Body of pancreas (tissue), 4 donors: Measurements from ENCODE around the gene UBAC1. TPM values are rescaled to one million over a fixed set of nuclear protein-coding genes. Genes with fewer than 3 reads are reported as not detected.
"Not testable (repeated sequence)": the region's sequence is repeated elsewhere in the genome, so short reads cannot be mapped to it uniquely, and the experiment has no call there.

Experiments used
- ATAC-seq: fragments of 150-250 bp; one replicate; pipeline ENCODE4 v1.9.1; 2016
- DNase-seq, 4 donors: peaks; one replicate each; pipeline ENCODE4 v3.0.0-alpha.2; 2019
- H3K27ac ChIP-seq, 4 donors: fragments of 200-600 bp; sonication (generic); 1 replicate in 3 of 4; 2 replicates in 1 of 4; pipeline versions ENCODE4 v1.5.1 to v1.6.1; 2016 to 2019; ENCODE audit warnings: mild to moderate bottlenecking in 1 of 4, mixed read lengths in 1 of 4, moderate library complexity in 1 of 4
- H3K27me3 ChIP-seq, 2 donors: fragments of 200-600 bp; sonication (generic); one replicate each; pipeline ENCODE4 v1.6.0; 2016; ENCODE audit warnings: mild to moderate bottlenecking in 1 of 2
- H3K36me3 ChIP-seq, 2 donors: fragments of 200-600 bp; sonication (generic); replicated peaks in 1 of 2; 2 replicates each; pipeline ENCODE4 v1.5.1; 2016; ENCODE audit warnings: low read depth in 2 of 2; ENCODE audit not compliant: insufficient read depth in 1 of 2
- H3K4me1 ChIP-seq: fragments of 200-600 bp; sonication (generic); one replicate; pipeline ENCODE4 v1.6.0; 2016
- H3K4me3 ChIP-seq, 2 donors: fragments of 200-600 bp; sonication (generic); 1 replicate in 1 of 2; 2 replicates in 1 of 2; pipeline ENCODE4 v1.5.1; 2016 to 2019
- H3K9me3 ChIP-seq, 3 donors: fragments of 200-600 bp; sonication (generic); 1 replicate in 2 of 3; 2 replicates in 1 of 3; pipeline ENCODE4 v1.5.1; 2016
- POLR2A ChIP-seq, 3 donors: fragments of 450-650 bp; IDR thresholded peaks; one replicate each; pipeline ENCODE4 v1.6.1; 2016; ENCODE audit warnings: antibody characterized with exemption in 3 of 3, mild to moderate bottlenecking in 2 of 3
- WGBS, 2 donors: methylation state at CpG; one replicate each; pipeline ENCODE4 v1.1.5; 2017; 5-methylcytosine and 5-hydroxymethylcytosine counted together
- intact Hi-C: fragments of 100-400 bp; cut with DNase I; formaldehyde crosslinking; loops from one replicate; pipeline ENCODE4 v1.15.1; 2023
- total RNA-seq, 2 donors: library from RNA; depleted of rRNA; stranded (reverse); fragments of >200 nt; gene quantifications; one replicate each; pipeline ENCODE4 v1.1.0, GENCODE V29; 2016
- TF ChIP-seq, protein P1 (sequence below), 7 experiments: fragments of 450-650 bp in 4 of 7; fragments of 200-600 bp in 3 of 7; sonication (generic) in 3 of 7; IDR thresholded peaks; one replicate each; pipeline ENCODE4 v1.5.1; 2016 to 2019; ENCODE audit warnings: antibody characterized with exemption in 7 of 7

The UBAC1 gene
- total RNA-seq, 2 donors from 2014 or later = 17.4 to 25.4 TPM

DNA sequence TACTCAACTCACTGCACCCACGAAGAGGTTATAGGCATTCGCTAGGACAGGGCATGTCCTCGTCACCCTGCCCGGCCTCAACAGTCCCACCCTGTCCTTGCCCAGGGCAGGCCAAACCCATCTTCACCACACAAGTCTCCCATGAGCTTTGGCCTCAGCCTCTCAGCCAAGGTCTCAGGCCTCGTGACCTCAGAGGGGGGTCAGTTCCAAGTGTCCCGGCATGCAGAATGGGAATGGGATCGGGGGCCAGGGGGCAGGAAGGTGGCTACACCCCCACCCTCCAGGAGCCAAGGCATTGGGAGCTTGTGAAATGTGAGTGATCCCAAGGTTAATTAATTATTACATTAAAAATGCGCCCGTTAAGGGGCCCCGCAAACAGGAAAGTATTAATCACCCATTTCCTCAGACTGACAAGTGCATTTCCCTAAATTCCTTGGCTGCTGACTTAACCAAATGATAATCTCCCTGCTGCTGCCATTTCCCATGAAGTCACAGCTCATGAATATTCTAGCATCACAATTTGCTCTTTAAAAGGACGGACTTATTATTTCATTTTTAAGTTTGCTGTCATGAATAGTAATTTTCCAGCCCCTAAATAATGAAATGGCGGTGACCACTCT lies 8.0 kb upstream of the UBAC1 start:
- 38 to 48% methylated on average over 11 of the region's 12 CpGs for WGBS, 2 donors
- Histone ChIP-seq H3K9me3 (no peaks in the 10 kb centered on the region), H3K4me1 (peaks cover 23% of the 10 kb centered on the region), H3K27ac (peak overlapping the region in 1 of 4 donors; percentile 8), H3K27me3 (no peaks in the 10 kb centered on the region), H3K36me3 (no peaks in the 10 kb centered on the region), H3K4me3 (no peak overlapping the region)
- DNase-seq (no peak), ATAC-seq (no peak)
- intact Hi-C loops = loop anchor here (2.0 kb wide), 1 partner anchor 156 kb away; no protein-coding TSS in a partner anchor
- TF ChIP-seq, protein P1, sequence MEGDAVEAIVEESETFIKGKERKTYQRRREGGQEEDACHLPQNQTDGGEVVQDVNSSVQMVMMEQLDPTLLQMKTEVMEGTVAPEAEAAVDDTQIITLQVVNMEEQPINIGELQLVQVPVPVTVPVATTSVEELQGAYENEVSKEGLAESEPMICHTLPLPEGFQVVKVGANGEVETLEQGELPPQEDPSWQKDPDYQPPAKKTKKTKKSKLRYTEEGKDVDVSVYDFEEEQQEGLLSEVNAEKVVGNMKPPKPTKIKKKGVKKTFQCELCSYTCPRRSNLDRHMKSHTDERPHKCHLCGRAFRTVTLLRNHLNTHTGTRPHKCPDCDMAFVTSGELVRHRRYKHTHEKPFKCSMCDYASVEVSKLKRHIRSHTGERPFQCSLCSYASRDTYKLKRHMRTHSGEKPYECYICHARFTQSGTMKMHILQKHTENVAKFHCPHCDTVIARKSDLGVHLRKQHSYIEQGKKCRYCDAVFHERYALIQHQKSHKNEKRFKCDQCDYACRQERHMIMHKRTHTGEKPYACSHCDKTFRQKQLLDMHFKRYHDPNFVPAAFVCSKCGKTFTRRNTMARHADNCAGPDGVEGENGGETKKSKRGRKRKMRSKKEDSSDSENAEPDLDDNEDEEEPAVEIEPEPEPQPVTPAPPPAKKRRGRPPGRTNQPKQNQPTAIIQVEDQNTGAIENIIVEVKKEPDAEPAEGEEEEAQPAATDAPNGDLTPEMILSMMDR (IDR thresholded peaks at IDR 0.05) = no peak
- no peak for TF ChIP-seq POLR2A (IDR thresholded peaks at IDR 0.05)

DNA sequence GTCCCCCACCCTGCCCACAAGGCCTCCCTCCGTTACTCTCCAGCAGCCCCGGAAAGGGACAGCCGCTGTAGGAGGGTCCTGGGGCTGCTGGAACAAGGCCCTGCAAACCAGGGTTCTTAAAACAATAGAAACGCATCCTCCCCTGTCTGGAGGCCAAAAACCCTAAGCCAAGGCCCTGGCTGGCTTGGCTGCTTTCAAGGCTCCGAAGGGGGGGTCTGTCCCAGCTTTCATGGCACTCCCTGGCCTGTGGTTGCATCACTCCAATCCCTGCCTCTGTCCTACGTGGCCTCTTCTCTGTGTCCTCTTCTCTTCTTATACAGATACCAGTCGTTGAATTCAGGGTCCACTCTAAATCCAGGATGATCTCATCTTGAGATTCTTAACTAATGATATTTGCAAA lies 7.4 kb upstream of the UBAC1 start:
- Histone ChIP-seq H3K4me3 (no peak overlapping the region), H3K27me3 (no peaks in the 10 kb centered on the region), H3K4me1 (peaks cover 27% of the 10 kb centered on the region), H3K27ac (no peak overlapping the region), H3K9me3 (no peaks in the 10 kb centered on the region), H3K36me3 (no peaks in the 10 kb centered on the region)
- DNase-seq (no peak), ATAC-seq (no peak)
- 59 to 63% methylated on average over 4 to 7 of the region's 7 CpGs for WGBS, 2 donors
- intact Hi-C loops = loop anchor here (2.0 kb wide), 1 partner anchor 156 kb away; no protein-coding TSS in a partner anchor
- no peak for TF ChIP-seq POLR2A (IDR thresholded peaks at IDR 0.05)
- TF ChIP-seq, protein P1 (IDR thresholded peaks at IDR 0.05) = no peak

- DNase-seq (no peak), ATAC-seq (no peak)
- Histone ChIP-seq H3K4me1 (peaks cover 27% of the 10 kb centered on the region), H3K27ac (no peak overlapping the region), H3K27me3 (no peaks in the 10 kb centered on the region), H3K4me3 (no peak overlapping the region), H3K9me3 (no peaks in the 10 kb centered on the region), H3K36me3 (no peaks in the 10 kb centered on the region)
- intact Hi-C loops = loop anchor here (2.0 kb wide), 1 partner anchor 157 kb away; no protein-coding TSS in a partner anchor
- WGBS, 2 donors = 40 to 47% methylated on average over 5 of the region's 5 CpGs
- no peak for TF ChIP-seq POLR2A (IDR thresholded peaks at IDR 0.05)
- TF ChIP-seq, protein P1 (IDR thresholded peaks at IDR 0.05) = no peak
Observed at GRCh38 chr9:135968083-135968476, 6.9 kb upstream of the UBAC1 start.

DNA sequence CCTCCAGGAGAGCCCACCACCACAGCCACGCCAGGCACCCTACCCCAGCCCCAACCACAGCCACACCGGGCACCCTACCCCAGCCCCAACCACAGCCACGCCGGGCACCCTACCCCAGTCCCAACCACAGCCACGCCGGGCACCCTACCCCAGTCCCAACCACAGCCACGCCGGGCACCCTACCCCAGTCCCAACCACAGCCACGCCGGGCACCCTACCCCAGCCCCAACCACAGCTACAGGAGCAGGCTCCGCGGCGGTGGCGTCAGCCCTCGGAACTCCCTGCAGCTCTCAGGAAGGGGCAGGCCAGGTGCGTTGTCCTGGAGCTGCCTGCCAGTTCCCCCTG lies 5.7 kb upstream of the UBAC1 start:
- H3K4me1 ChIP-seq = peaks cover 27% of the 10 kb centered on the region
- 27 to 68% methylated on average over 10 to 14 of the region's 16 CpGs for WGBS, 2 donors
- H3K4me3 ChIP-seq, H3K9me3 ChIP-seq, H3K27me3 ChIP-seq, intact Hi-C loops, ATAC-seq, H3K36me3 ChIP-seq, DNase-seq: not testable (repeated sequence)
- H3K27ac ChIP-seq = peak overlapping the region in 1 of 4 donors; percentile 42

DNA sequence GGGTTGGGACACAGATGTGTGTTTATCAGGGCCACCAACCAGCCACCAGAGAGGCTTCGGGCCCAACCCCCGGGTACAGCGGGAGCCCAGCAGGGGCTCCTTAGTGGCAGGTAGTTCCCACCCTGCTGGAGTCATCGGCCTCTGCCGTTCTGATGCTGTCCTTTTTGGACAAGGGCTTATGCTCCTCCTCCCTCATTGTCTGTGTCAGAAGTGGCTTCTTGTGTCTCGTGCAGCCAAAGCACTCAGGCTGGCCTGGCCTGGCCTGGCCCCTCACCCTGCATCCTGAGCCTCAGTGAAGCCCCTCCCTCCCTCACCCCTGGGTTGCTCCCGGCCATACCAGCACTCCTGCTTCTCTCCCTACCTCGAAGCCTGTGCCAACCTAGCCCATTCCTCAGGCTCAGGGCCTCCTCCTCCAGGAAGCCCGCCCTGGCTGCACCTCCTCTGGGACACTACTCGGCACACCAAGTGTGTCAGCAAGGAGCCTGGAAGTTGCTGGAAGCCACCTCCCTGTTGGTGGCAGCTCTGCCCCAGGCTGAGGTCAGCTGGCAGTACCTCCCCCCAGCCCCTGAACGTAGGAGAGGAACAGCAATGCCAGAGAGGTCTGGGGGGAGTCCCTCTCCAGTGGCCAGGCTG lies 4.1 kb upstream of the UBAC1 start:
- H3K4me1 ChIP-seq = peaks cover 38% of the 10 kb centered on the region
- intact Hi-C loops = no loop called here
- TF ChIP-seq, protein P1 (IDR thresholded peaks at IDR 0.05) = no peak
- TF ChIP-seq POLR2A (IDR thresholded peaks at IDR 0.05) = no peak
- 68 to 78% methylated on average over 10 to 11 of the region's 11 CpGs for WGBS, 2 donors
- no peak for DNase-seq
- no peaks in the 10 kb centered on the region for H3K9me3 ChIP-seq
- no peak overlapping the region for H3K4me3 ChIP-seq
- no peak for ATAC-seq
- H3K36me3 ChIP-seq = no peaks in the 10 kb centered on the region
- H3K27me3 ChIP-seq = no peaks in the 10 kb centered on the region
- H3K27ac ChIP-seq = no peak overlapping the region
